Esophagus muscularis mucosa (tissue), 4 donors: ENCODE measurements around the gene PRDM15. TPM values are rescaled to one million over a fixed set of nuclear protein-coding genes. Genes with fewer than 3 reads are reported as not detected.

Source experiments
- DNase-seq: peaks from one replicate; pipeline ENCODE4 v3.0.0-alpha.2; 2017; ENCODE audit errors: extremely low spot score
- H3K27ac ChIP-seq, 4 donors: fragments of 200-600 bp; sonication (generic); replicated peaks in 1 of 4; 1 replicate in 3 of 4; 2 replicates in 1 of 4; pipeline ENCODE4 v1.5.1; 2016 to 2019; ENCODE audit warnings: mild to moderate bottlenecking in 1 of 4
- H3K27me3 ChIP-seq, 4 donors: fragments of 200-600 bp; sonication (generic); one replicate each; pipeline versions ENCODE4 v1.5.1 to v1.6.0; 2016 to 2019
- H3K36me3 ChIP-seq, 4 donors: fragments of 200-600 bp; sonication (generic); one replicate each; pipeline ENCODE4 v1.5.1; 2016 to 2019
- H3K4me1 ChIP-seq, 4 donors: fragments of 200-600 bp; sonication (generic); one replicate each; pipeline ENCODE4 v1.5.1; 2016 to 2019
- H3K4me3 ChIP-seq, 4 donors: fragments of 200-600 bp; sonication (generic); 1 replicate in 2 of 4; 2 replicates in 2 of 4; pipeline ENCODE4 v1.5.1; 2016 to 2019; ENCODE audit warnings: mild to moderate bottlenecking in 4 of 4, moderate library complexity in 1 of 4
- H3K9me3 ChIP-seq, 4 donors: fragments of 200-600 bp; sonication (generic); 1 replicate in 3 of 4; 2 replicates in 1 of 4; pipeline ENCODE4 v1.5.1; 2016 to 2019
- CTCF ChIP-seq, 3 experiments: fragments of 200-600 bp in 2 of 3; fragments of 450-650 bp in 1 of 3; sonication (generic) in 2 of 3; IDR thresholded peaks; one replicate each; pipeline ENCODE4 v1.5.1; 2017 to 2019; ENCODE audit warnings: antibody characterized with exemption in 3 of 3, mild to moderate bottlenecking in 2 of 3, moderate library complexity in 1 of 3
- EP300 ChIP-seq: sonication (generic); formaldehyde crosslinking; IDR thresholded peaks from one replicate; pipeline ENCODE4 v1.6.1; 2017; ENCODE audit warnings: antibody characterized with exemption
- POLR2A ChIP-seq: fragments of 450-650 bp; IDR thresholded peaks from one replicate; pipeline ENCODE4 v1.6.1; 2017; ENCODE audit warnings: antibody characterized with exemption, moderate library complexity, mild to moderate bottlenecking, low read depth
- POLR2AphosphoS5 ChIP-seq, 2 donors: sonication (generic); formaldehyde crosslinking; IDR thresholded peaks; one replicate each; pipeline ENCODE4 v1.6.1; 2017; ENCODE audit warnings: antibody characterized with exemption in 2 of 2
- WGBS: methylation state at CpG from one replicate; pipeline ENCODE4 v1.1.5; 2018; 5-methylcytosine and 5-hydroxymethylcytosine counted together
- intact Hi-C: fragments of 100-400 bp; cut with DNase I; formaldehyde crosslinking; loops from one replicate; pipeline ENCODE4 v1.15.1; 2023
- total RNA-seq, 4 donors: library from RNA; depleted of rRNA; stranded (reverse); fragments of >200 nt; gene quantifications; one replicate each; pipeline versions ENCODE4 v1.1.0 to v1.2.1, GENCODE V29; 2016

Gene PRDM15
- total RNA-seq, 4 donors from 2014 or later = 5.0 to 6.3 (median 5.4) TPM

GRCh38 chr21:41894922-41895557 is 15.9 kb upstream of the PRDM15 start:
- no peaks in the 10 kb centered on the region for H3K27me3 ChIP-seq
- no peaks in the 10 kb centered on the region for H3K9me3 ChIP-seq
- intact Hi-C loops = no loop called here
- H3K4me3 ChIP-seq = no peak overlapping the region
- TF ChIP-seq CTCF (IDR thresholded peaks at IDR 0.05) (no peak), POLR2AphosphoS5 (IDR thresholded peaks at IDR 0.05) (no peak), POLR2A (no peak), EP300 (no peak)
- 59% methylated on average over 8 of the region's 13 CpGs for WGBS
- no peak for DNase-seq
- peaks cover 3 to 77% (median 44%) of the 10 kb centered on the region in 4 donors for H3K36me3 ChIP-seq
- H3K27ac ChIP-seq = no peak overlapping the region
- H3K4me1 ChIP-seq = no peaks in the 10 kb centered on the region

GRCh38 chr21:41894511-41894910 is 15.4 kb upstream of the PRDM15 start:
- H3K9me3 ChIP-seq = no peaks in the 10 kb centered on the region
- intact Hi-C loops = no loop called here
- WGBS = 95% methylated on average over 9 of the region's 9 CpGs
- H3K4me3 ChIP-seq = no peak overlapping the region
- no peaks in the 10 kb centered on the region for H3K4me1 ChIP-seq
- H3K36me3 ChIP-seq = peaks cover 0 to 74% (median 38%) of the 10 kb centered on the region in 4 donors
- no peak overlapping the region for H3K27ac ChIP-seq
- TF ChIP-seq CTCF (IDR thresholded peaks at IDR 0.05) (no peak), POLR2A (no peak), POLR2AphosphoS5 (IDR thresholded peaks at IDR 0.05) (no peak), EP300 (no peak)
- no peak for DNase-seq
- H3K27me3 ChIP-seq = no peaks in the 10 kb centered on the region

GRCh38 chr21:41892726-41893125 is 13.6 kb upstream of the PRDM15 start:
- H3K4me1 ChIP-seq = no peaks in the 10 kb centered on the region
- H3K4me3 ChIP-seq = no peak overlapping the region
- no peak for DNase-seq
- no peak overlapping the region for H3K27ac ChIP-seq
- intact Hi-C loops = no loop called here
- no peaks in the 10 kb centered on the region for H3K9me3 ChIP-seq
- H3K36me3 ChIP-seq = peaks cover 0 to 74% (median 25%) of the 10 kb centered on the region in 4 donors
- no peaks in the 10 kb centered on the region for H3K27me3 ChIP-seq
- TF ChIP-seq CTCF (IDR thresholded peaks at IDR 0.05) (no peak), POLR2A (no peak), POLR2AphosphoS5 (IDR thresholded peaks at IDR 0.05) (no peak), EP300 (no peak)
- WGBS = over 99% methylated on average over 15 of the region's 16 CpGs

- no peak for DNase-seq
- no peak overlapping the region for H3K27ac ChIP-seq
- no peak for TF ChIP-seq POLR2AphosphoS5 (IDR thresholded peaks at IDR 0.05)
- no peak for TF ChIP-seq EP300
- TF ChIP-seq CTCF (IDR thresholded peaks at IDR 0.05) = no peak
- no peak for TF ChIP-seq POLR2A
- peaks cover 0 to 64% (median 24%) of the 10 kb centered on the region in 4 donors for H3K36me3 ChIP-seq
- H3K4me3 ChIP-seq = no peak overlapping the region
- no peaks in the 10 kb centered on the region for H3K4me1 ChIP-seq
- intact Hi-C loops = no loop called here
- WGBS = 88% methylated on average over 5 of the region's 5 CpGs
- no peaks in the 10 kb centered on the region for H3K9me3 ChIP-seq
- no peaks in the 10 kb centered on the region for H3K27me3 ChIP-seq
Measured at GRCh38 chr21:41891132-41891531, 12.0 kb upstream of the PRDM15 start.

GRCh38 chr21:41890355-41890754 is 11.2 kb upstream of the PRDM15 start:
- DNase-seq = no peak
- Histone ChIP-seq H3K4me3 (no peak overlapping the region), H3K27me3 (no peaks in the 10 kb centered on the region), H3K36me3 (peaks cover 0 to 57% (median 20%) of the 10 kb centered on the region in 4 donors), H3K9me3 (no peaks in the 10 kb centered on the region), H3K27ac (no peak overlapping the region), H3K4me1 (no peaks in the 10 kb centered on the region)
- 64% methylated on average over 6 of the region's 6 CpGs for WGBS
- intact Hi-C loops = no loop called here
- TF ChIP-seq POLR2AphosphoS5 (IDR thresholded peaks at IDR 0.05) = no peak
- TF ChIP-seq CTCF (IDR thresholded peaks at IDR 0.05) = no peak
- no peak for TF ChIP-seq POLR2A
- TF ChIP-seq EP300 = no peak
